Retinal pigment epithelial cell (primary cell): ENCODE results near the gene AGMAT.
A peak's percentile ranks its signal among the peaks of the same experiment; 100 is the strongest.

Experiments used
- DNase-seq: peaks from one replicate; pipeline ENCODE4 v3.0.0-alpha.2; 2010; ENCODE audit warnings: low read depth
- H3K4me3 ChIP-seq: 2 replicates; pipeline ENCODE4 v1.5.1; 2011; ENCODE audit warnings: mild to moderate bottlenecking, low read length, control low read depth, moderate library complexity
- TF ChIP-seq, protein P1 (sequence below): conservative IDR thresholded peaks from 2 replicates; pipeline ENCODE4 v1.5.1; 2011; ENCODE audit warnings: low read depth, low read length, control low read depth, inconsistent platforms

The AGMAT gene

DNA sequence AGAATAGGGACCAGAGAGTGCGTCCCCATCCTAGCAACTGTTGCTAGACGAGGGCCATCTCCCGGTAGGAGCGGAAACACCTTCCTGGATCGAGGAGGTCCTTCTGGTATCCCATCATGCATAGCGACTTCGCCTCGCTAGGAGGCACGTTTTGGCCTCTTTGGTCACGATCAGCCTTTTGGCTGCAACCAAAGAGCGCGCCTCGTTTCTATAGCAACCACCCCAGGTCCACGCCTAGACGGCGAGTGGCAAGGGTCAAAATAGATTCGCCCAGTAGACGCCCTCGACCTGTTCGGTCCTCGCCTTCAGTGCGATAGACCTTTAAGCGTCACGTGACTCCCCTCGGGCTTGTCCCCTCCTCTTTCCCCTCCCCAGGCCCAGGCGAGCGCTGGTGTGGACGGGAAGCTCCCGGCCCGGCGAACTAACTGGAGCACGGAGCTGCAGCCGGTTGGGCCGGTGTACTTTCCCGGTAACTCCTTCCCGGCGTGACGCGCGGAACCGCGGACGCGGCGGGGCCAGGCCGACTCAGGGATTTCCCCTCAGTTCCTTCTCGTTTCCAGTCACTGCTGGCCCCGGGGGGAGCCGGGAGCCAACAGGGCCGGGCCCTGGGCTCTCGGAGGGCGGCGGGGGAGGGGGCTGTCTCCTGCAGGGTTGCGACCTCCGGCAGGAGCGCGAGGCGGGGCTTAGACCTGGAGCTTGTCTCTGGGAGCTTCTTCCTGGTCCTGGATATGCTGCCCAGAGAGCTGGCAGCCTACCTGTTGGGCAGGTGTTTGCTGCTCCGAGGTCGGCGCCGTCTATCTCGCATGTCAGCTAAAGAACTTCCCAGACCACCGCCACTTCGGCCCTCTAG, 58.1 kb downstream of the AGMAT start, which contains the start of gene DNAJC16:
Gene DNAJC16 (plus strand): TSS at position 359 of the 850 bp plus-strand sequence. CDS start 2,258 bp downstream, outside the sequence.
- DNase-seq, result peak; percentile 100
- TF ChIP-seq, protein P1, sequence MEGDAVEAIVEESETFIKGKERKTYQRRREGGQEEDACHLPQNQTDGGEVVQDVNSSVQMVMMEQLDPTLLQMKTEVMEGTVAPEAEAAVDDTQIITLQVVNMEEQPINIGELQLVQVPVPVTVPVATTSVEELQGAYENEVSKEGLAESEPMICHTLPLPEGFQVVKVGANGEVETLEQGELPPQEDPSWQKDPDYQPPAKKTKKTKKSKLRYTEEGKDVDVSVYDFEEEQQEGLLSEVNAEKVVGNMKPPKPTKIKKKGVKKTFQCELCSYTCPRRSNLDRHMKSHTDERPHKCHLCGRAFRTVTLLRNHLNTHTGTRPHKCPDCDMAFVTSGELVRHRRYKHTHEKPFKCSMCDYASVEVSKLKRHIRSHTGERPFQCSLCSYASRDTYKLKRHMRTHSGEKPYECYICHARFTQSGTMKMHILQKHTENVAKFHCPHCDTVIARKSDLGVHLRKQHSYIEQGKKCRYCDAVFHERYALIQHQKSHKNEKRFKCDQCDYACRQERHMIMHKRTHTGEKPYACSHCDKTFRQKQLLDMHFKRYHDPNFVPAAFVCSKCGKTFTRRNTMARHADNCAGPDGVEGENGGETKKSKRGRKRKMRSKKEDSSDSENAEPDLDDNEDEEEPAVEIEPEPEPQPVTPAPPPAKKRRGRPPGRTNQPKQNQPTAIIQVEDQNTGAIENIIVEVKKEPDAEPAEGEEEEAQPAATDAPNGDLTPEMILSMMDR, result peak; percentile 30
- peak within 1 kb of the TSS; percentile 73 for H3K4me3 ChIP-seq

DNA sequence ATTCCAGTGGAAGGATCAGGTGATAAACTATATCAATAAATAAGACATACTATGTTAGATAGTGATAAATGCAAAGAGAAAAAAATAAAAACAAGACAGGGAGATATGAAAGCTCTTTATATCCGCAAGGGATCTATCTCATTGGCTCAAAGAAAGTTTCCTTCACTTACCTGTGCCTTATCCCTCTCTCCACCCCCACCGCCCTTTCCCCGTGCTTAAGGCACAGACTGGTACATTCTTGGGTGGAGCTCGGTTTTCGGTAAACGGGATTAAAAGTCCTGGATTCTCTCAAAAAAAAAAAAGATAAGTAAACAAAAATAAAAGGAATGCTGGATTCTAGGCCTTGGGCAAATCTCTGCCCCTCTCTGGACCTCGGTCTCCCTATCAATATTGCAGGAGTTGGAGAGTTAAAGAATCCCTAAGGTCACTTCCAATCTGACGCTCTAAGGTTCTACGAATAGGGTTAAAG, 58.8 kb downstream of the AGMAT start:
- H3K4me3 ChIP-seq, result peak overlapping the region; percentile 73
- peak; percentile 3 for DNase-seq
- TF ChIP-seq, protein P1, result no peak

DNA sequence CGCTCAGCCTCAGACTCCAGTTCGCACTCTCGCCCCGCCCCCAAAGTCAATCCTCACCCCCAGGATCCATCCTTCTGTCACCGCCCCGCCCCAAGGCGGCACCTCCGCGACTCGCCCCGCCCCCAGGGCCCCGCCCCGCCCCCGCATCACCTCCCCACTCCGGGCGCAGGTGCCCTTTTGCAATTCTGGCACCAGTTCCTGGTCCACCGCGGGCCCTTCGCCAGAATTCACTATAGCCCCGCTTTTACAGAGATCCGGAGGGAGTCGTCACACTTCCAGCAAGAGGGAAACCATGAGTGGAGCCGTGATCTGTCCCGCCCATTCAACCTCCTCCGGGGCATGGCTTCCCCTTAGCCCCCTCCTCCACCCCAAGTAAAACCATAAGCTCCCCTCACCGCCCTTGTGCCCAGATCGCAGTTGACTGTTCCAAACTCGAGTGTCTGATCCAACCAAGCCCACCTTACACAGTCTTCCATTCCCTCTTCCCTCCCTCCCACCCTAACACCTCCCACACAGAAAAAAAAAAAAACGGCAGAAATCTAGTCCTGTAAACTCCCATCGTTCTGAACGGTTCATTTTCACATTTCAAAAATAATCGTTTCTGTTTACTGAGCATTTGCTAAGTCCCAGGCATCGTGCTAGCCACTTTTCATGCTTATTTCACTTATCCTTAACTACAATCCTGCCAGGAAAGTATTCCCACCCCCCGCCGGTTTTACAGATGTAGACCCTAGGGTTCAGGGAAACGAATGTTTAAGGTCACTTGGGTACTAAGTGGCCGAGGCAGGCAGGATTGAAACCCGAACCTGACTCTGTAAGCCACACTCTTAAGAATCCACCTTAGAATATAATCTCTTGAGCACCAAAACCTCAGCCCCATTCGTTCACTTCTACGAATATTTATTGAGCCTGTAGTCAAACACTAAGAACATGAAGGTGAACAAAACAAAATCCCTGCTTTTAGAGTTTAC, 59.5 kb downstream of the AGMAT start:
- TF ChIP-seq, protein P1, result no peak
- peak; percentile 90 for DNase-seq
- peak overlapping the region; percentile 73 for H3K4me3 ChIP-seq

DNA sequence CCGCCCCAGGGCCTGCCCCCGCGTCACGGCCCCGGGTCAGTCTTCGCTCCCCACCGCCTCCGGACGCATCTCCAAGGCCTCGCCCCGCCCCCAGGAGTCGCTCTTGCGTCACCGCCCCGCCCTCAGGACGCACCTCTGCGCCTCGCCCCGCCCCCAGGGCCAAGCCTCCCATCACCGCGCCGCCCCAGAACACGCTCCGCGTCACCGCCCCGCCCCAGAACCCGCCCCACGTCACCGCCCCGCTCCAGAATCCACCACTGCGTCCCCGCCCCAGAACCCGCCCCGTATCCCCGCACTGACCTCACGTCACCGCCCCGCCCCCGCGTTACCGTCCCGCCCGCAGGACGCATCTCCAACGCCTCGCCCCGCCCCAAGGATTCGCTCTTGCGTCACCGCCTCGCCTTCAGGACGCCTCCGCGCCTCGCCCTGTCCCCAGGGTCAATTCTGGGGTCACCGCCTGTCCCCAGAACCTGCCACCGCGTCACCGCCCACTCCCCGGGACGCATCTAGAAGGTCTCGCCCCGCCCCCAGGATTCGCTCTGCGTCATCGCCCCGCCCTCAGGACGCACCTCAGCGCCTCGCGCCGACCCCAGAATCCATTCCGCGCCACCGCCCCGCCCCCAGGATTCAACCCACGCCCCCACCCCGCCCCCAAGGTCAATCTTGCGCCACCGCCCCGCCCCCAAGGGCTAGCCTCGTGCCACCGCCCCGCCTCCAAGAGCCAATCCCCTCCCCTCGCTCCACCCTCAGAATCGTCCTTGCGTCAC, 60.4 kb downstream of the AGMAT start:
- TF ChIP-seq, protein P1, result no peak
- H3K4me3 ChIP-seq, result peak overlapping the region; percentile 82
- DNase-seq, result peak; percentile 78

DNA sequence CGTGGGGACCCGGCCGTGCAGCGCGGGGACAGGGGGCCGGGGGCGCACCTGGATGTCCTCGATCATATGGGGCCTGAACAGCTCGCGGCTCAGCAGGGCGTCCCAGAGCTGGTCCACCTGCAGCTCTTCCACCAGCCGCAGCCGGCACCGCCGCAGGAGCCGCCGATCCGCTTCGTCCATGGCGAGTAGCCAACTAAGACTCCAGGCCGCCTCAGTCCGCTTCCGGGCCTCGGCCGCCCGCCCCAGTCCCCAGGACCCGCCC, 60.9 kb downstream of the AGMAT start, which contains the start of gene CASP9:
Gene CASP9 (minus strand): TSS at position 195 of the 262 bp plus-strand sequence. CDS start 15 bp downstream, at position 180.
- H3K4me3 ChIP-seq, result peak within 1 kb of the TSS; percentile 82

More for the DNA sequence above, 60.9 kb downstream of the AGMAT start, which contains the start of gene CASP9:
- TF ChIP-seq, protein P1, result no peak
- no peak for DNase-seq
